Activated CD4-positive, alpha-beta memory T cell treated with anti-CD3 and anti-CD28 coated beads, Interleukin-2, amount 10 ng/mL, durations not matched to agents 7 days and 5 days (primary cell): ENCODE measurements around the gene SLC44A2. TPM values are rescaled to one million over a fixed set of nuclear protein-coding genes. Genes with fewer than 3 reads are reported as not detected.

Experiments used
- CTCF ChIA-PET: fragments of 350-600 bp; sonication (Branson Sonifier 250); formaldehyde crosslinking; loops from one replicate; lab custom pipeline; 2021; ENCODE audit warnings: antibody characterized with exemption, inconsistent platforms; lab: Charles Lee
- POLR2A ChIA-PET: fragments of 350-600 bp; sonication (Branson Sonifier 250); formaldehyde crosslinking; loops from one replicate; lab custom pipeline; 2021; ENCODE audit warnings: antibody characterized with exemption; lab: Charles Lee
- DNase-seq: peaks from one replicate; pipeline ENCODE4 v3.0.0-alpha.2; 2020
- H3K27ac Mint-ChIP-seq: one replicate; pipeline ENCODE4 v1.8.0; 2021; ENCODE audit warnings: mild to moderate bottlenecking, mixed read lengths
- H3K27me3 Mint-ChIP-seq: one replicate; pipeline ENCODE4 v1.8.0; 2021; ENCODE audit warnings: mixed read lengths
- H3K36me3 Mint-ChIP-seq: one replicate; pipeline ENCODE4 v1.8.0; 2021; ENCODE audit warnings: low read depth, mixed read lengths
- H3K4me1 Mint-ChIP-seq: one replicate; pipeline ENCODE4 v1.8.0; 2021; ENCODE audit warnings: mixed read lengths
- H3K4me3 Mint-ChIP-seq: one replicate; pipeline ENCODE4 v1.8.0; 2021; ENCODE audit warnings: mild to moderate bottlenecking, mixed read lengths
- H3K9me3 Mint-ChIP-seq: one replicate; pipeline ENCODE4 v1.8.0; 2021; ENCODE audit warnings: mixed read lengths
- total RNA-seq, 2 experiments: library from RNA; stranded (reverse); gene quantifications; one replicate each; pipeline ENCODE4 v1.2.3, GENCODE V29; 2021

The SLC44A2 gene
- 100 to 1,000 TPM; 147 to 152 TPM for total RNA-seq

DNA sequence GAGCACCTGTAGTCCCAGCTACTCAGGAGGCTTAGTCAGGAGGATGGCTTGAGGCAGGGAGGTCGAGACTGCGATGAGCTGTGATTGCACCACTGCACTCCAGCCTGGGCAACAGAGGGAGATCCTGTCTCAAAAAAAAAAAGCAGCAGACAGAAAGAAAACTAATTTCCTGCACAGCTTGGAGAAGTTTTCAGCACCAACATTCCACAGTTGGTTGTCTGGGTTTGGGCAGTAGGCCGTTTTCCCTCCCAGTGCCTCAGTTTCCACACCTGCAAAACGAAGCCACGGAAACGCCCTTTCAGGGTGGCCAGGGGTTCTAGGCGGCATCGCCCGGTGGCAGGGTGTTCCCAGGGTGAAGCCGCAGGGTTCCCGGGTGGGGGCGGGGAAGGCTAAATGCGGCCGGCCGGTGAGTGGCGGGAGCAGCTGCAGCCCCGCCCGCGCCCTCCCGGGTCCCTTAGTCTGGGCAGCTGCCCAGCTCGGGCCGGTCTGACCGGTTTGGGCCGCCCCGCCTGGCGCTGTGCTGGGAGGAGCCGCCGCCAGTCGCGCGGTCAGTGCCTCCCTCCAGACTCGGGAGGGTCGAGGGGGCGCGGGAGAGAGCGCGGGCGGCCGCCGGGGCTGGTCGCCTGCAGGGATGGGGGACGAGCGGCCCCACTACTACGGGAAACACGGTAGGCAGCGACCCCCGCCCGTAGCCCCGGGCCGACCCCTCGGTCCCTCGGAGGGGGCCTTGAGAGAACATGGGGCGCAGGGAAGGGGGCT lies at the start of gene SLC44A2:
TSS of gene SLC44A2 (plus strand) at position 551 of the 759 bp plus-strand sequence. CDS start at position 632, 81 bp downstream.
- H3K27me3 Mint-ChIP-seq = no peaks in the 10 kb centered on the region
- peaks cover 44% of the 10 kb centered on the region for H3K4me1 Mint-ChIP-seq
- ChIA-PET CTCF (interaction anchor here (1.8 kb wide), 1 partner anchor 44 kb away, joined by 9 read pairs; no protein-coding TSS in a partner anchor), POLR2A (interaction anchor here (0.8 to 4.7 kb wide), 2 partner anchors 13 to 22 kb away, joined by 5 to 34 read pairs; no protein-coding TSS in a partner anchor)
- peak within 1 kb of the TSS; percentile 84 for H3K27ac Mint-ChIP-seq
- H3K4me3 Mint-ChIP-seq = no peak within 1 kb of the TSS
- no peak for DNase-seq
- H3K9me3 Mint-ChIP-seq = no peaks in the 10 kb centered on the region
- H3K36me3 Mint-ChIP-seq = peaks cover 34% of the 10 kb centered on the region

DNA sequence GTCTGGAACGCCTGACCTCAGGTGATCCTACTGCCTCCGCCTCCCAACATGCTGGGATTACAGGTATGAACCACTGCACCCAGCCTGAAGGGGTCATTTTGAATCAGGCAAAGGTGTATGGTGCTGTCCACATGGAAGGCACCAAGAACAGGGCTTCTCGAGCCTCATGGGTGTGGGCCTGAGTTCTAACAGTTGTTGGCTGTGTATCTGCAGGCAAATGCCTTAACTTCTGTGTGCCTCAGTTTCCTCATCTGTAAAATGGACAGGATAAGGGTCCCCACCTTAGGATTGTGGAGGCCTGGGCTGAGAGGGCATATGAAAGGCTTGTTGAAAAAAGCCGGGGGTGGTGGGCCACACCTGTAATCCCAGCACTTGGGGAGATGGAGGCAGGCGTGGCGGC lies 47.4 kb upstream of the SLC44A2 start:
- Mint-ChIP-seq H3K4me3 (no peak overlapping the region), H3K27ac (no peak overlapping the region), H3K36me3 (no peaks in the 10 kb centered on the region), H3K9me3 (no peaks in the 10 kb centered on the region), H3K27me3 (peaks cover 1% of the 10 kb centered on the region), H3K4me1 (peaks cover 19% of the 10 kb centered on the region)
- DNase-seq = no peak
- ChIA-PET POLR2A (no interaction called here), CTCF (interaction anchor here (5.1 to 5.6 kb wide), 2 partner anchors 68 to 121 kb away, joined by 137 to 230 read pairs; partner anchors contain the start of gene QTRT1)

DNA sequence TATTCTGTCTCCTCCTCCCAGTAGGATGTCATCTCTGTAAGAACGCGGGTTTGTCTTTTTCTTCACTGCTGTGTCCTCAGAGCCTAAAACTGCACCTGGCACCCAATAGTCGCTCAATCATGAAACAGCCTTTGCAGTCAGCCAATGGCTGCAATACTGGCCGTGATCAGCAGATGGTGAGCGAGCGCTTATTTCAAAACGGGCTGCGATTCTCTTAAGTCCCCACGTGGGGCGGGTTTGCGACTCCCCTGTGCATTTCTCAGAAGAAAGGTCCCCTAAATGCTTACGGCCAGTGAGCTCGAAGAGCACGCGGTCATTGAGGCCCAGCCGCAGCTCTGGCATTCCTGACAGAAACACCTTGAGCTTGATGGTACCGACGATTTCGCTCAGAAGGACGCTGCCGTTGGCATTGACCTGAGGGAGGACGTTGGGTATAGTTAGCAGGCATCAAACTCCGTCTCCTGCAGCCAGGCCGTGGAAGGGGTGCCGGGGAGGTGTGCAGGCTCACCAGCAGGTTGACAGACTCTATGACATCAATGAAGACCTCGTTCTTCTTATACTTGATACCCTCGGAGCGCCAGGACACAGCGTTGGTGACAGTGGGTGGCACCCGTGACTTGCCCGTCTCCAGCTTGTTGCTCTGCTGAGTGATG lies 44.2 kb upstream of the SLC44A2 start:
- H3K4me1 Mint-ChIP-seq = peaks cover 21% of the 10 kb centered on the region
- ChIA-PET POLR2A (interaction anchor here (0.6 to 2.1 kb wide), 10 partner anchors 22 to 119 kb away, joined by 3 to 20 read pairs (median 4); no protein-coding TSS in a partner anchor), CTCF (interaction anchor here (0.7 to 5.6 kb wide), 40 partner anchors 8 to 265 kb away, joined by 3 to 230 read pairs (median 6); partner anchors contain the start of genes CDC37, CDKN2D, DNM2 and KRI1)
- H3K4me3 Mint-ChIP-seq = no peak overlapping the region
- H3K9me3 Mint-ChIP-seq = no peaks in the 10 kb centered on the region
- H3K27ac Mint-ChIP-seq = no peak overlapping the region
- peak; percentile 93 for DNase-seq
- H3K27me3 Mint-ChIP-seq = peaks cover 1% of the 10 kb centered on the region
- no peaks in the 10 kb centered on the region for H3K36me3 Mint-ChIP-seq

DNA sequence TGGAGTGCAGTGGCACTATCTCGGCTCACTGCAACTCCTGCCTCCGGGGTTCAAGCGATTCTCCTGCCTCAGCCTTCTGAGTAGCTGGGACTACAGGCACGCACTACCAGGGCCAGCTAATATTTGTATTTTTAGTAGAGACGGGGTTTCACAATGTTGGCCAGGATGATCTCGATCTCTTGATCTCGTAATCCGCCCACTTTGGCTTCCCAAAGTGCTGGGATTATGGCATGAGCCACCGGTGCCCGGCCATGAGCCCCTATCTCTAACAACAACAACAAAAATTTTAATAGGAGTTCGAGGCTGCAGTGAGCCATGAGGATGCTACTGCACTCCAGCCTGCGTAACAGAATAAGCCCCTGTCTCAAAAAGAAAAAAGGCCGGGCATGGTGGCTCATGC lies 43.3 kb upstream of the SLC44A2 start:
- ChIA-PET POLR2A (interaction anchor here (0.9 to 2.1 kb wide), 5 partner anchors 21 to 118 kb away, joined by 3 to 20 read pairs (median 5); no protein-coding TSS in a partner anchor), CTCF (interaction anchor here (0.9 to 5.6 kb wide), 23 partner anchors 15 to 135 kb away, joined by 3 to 230 read pairs (median 7); partner anchors contain the start of genes DNM2, KRI1, QTRT1 and S1PR5)
- H3K36me3 Mint-ChIP-seq = no peaks in the 10 kb centered on the region
- no peaks in the 10 kb centered on the region for H3K9me3 Mint-ChIP-seq
- DNase-seq = no peak
- H3K27ac Mint-ChIP-seq = no peak overlapping the region
- H3K4me3 Mint-ChIP-seq = no peak overlapping the region
- H3K27me3 Mint-ChIP-seq = peaks cover 9% of the 10 kb centered on the region
- H3K4me1 Mint-ChIP-seq = peaks cover 21% of the 10 kb centered on the region

DNA sequence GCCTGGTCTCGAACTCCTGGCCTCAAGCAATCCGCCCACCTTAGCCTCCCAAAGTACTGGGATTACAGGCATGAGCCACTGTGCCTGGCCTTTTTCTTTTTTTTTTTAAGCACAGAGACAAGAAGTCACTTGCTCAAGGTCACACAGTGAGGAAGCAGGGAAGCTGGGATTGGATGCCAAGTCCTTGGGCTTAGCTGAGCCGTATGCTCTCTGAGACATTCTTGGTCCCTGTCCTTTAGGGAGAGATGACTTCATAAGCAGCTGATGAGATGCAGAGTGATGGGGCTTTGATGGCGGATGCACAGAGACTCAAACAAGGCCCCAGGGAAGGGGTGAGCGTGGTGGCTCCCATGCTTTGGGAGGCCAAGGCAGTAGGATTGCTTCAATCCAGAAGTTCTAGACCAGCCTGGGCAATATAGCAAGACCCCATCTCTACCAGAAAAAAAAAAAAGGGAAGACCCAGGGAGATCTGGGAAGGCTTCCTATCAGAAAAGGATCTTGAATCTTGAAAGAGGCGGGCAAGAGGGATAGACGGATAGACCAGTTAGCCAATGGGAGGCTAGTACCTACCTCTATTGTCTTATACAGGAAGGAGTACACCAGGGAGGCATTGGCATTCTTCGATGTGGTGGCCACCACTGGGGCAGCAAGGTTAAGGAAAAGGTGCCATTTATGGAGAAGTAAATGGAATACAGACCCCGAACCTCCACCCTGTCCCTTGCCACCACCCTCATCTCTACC lies 42.1 kb upstream of the SLC44A2 start:
- H3K36me3 Mint-ChIP-seq = peaks cover 6% of the 10 kb centered on the region
- H3K4me1 Mint-ChIP-seq = peaks cover 27% of the 10 kb centered on the region
- CTCF ChIA-PET = interaction anchor here (0.7 to 5.6 kb wide), 5 partner anchors 21 to 116 kb away, joined by 4 to 230 read pairs (median 15); partner anchors contain the start of gene QTRT1
- DNase-seq = no peak
- POLR2A ChIA-PET = interaction anchor here (0.9 to 1.5 kb wide), 3 partner anchors 20 to 117 kb away, joined by 3 to 5 read pairs (median 4); no protein-coding TSS in a partner anchor
- H3K27me3 Mint-ChIP-seq = peaks cover 18% of the 10 kb centered on the region
- H3K4me3 Mint-ChIP-seq = no peak overlapping the region
- H3K9me3 Mint-ChIP-seq = no peaks in the 10 kb centered on the region
- no peak overlapping the region for H3K27ac Mint-ChIP-seq

DNA sequence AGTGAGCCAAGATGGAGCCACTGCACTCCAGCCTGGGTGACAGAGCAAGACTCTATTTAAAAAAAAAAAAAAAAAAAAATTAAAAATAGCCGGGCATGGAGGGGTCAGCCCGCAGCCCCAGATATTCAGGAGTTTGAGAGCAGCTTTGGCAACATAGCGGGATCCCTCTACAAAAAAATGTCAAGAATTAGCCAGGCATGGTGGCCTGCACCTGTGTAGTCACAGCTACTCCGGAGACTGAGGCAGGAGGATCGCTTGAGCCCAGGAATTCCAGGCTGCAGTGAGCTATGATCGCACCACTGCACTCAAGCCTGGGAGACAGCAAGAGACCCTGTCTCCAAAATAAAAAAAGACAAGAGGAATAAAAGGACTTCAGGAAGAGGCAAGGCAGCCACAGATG lies 39.0 kb upstream of the SLC44A2 start:
- Mint-ChIP-seq H3K27me3 (peaks cover 21% of the 10 kb centered on the region), H3K36me3 (peaks cover 6% of the 10 kb centered on the region)
- CTCF ChIA-PET = interaction anchor here (2.7 kb wide), 1 partner anchor 58 kb away, joined by 15 read pairs; no protein-coding TSS in a partner anchor

DNA sequence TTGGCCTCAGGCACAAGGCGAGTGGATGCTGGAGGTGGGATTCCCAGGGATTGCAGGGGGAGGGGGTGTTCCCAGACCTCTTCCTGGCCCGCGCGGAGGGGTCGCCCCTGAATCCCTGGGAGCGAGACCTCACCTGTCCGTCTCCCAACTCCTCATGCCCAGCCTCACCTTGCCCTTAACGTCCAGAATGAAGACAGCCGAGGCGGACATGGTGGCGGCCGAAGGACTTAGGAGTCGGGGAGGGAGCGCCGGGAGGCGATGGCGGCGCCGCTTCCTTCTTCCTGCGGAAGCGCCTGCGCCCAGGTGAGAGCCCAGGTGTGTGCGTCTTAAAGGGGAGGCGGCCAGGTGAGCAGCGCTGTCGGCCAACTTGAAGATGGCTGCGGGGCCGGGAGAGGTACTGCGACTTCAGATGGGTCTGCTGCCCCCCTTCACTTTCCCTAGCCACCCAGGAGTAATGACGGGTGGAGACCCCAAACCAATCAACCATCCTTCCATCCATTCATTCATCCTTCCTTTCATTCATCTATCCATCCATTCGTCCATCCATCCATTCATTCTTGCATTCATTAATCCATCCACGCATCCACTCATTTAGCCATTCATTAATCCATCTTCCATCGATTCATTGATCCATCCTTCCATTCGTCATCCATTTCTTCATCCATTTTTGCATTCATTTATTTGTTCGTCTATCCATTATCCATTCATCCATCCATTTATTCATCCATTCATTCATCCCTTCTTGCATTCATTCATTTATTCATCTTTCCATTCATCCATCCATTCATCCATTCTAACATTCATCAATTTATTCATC lies 38.1 kb upstream of the SLC44A2 start, which contains the start of gene AP1M2:
TSS of gene AP1M2 (minus strand) at position 291 of the 817 bp plus-strand sequence. CDS start at position 210, 81 bp downstream.
- Mint-ChIP-seq H3K4me1 (peaks cover 22% of the 10 kb centered on the region), H3K9me3 (no peaks in the 10 kb centered on the region), H3K27ac (no peak within 1 kb of the TSS), H3K36me3 (peaks cover 6% of the 10 kb centered on the region), H3K4me3 (no peak within 1 kb of the TSS), H3K27me3 (peaks cover 21% of the 10 kb centered on the region)
- ChIA-PET POLR2A (no interaction called here), CTCF (no interaction called here)
- no peak for DNase-seq

More for the DNA sequence above, 39.0 kb upstream of the SLC44A2 start:
- no peak overlapping the region for H3K27ac Mint-ChIP-seq
- peaks cover 22% of the 10 kb centered on the region for H3K4me1 Mint-ChIP-seq
- no peak for DNase-seq
- no peak overlapping the region for H3K4me3 Mint-ChIP-seq
- POLR2A ChIA-PET = no interaction called here
- no peaks in the 10 kb centered on the region for H3K9me3 Mint-ChIP-seq

DNA sequence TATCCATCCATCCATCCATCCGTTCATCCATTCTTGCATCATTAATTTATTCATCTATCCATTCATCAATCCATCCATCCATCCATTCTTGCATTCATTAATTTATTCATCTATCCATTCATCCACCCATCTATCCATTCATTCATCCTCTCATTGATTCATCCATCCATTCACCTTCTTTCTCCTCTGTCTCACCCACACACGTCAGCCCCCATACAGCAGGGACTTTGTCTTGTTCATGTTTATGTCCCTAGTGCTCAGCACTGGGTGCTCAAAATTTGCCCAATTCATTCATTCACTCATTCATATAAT lies 37.6 kb upstream of the SLC44A2 start:
- H3K9me3 Mint-ChIP-seq = no peaks in the 10 kb centered on the region
- ChIA-PET POLR2A (interaction anchor here (2.9 kb wide), 1 partner anchor 15 kb away, joined by 15 read pairs; no protein-coding TSS in a partner anchor), CTCF (no interaction called here)
- H3K27ac Mint-ChIP-seq = no peak overlapping the region
- peaks cover 22% of the 10 kb centered on the region for H3K4me1 Mint-ChIP-seq
- H3K36me3 Mint-ChIP-seq = peaks cover 6% of the 10 kb centered on the region
- H3K4me3 Mint-ChIP-seq = no peak overlapping the region
- no peak for DNase-seq
- H3K27me3 Mint-ChIP-seq = peaks cover 21% of the 10 kb centered on the region

DNA sequence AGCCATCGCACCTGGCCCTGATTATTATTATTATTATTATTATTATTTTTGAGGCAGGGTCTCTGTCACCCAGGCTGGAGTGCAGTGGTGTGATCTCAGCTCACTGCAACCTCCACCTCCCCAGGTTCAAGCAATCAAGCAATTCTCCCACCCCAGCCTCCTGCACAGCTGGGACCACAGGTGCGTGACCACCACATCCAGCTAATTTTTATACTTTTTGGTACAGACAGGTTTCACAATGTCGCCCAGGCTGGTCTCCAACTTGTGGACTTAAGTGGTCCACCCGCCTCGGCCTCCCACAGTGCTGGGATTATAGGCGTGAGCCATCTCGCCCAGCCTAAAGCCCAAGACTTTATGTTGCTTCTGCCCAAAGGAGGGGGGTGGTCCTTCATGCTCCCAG lies 32.2 kb upstream of the SLC44A2 start:
- Mint-ChIP-seq H3K4me1 (peaks cover 27% of the 10 kb centered on the region), H3K9me3 (no peaks in the 10 kb centered on the region), H3K27ac (no peak overlapping the region), H3K27me3 (peaks cover 5% of the 10 kb centered on the region), H3K4me3 (no peak overlapping the region), H3K36me3 (no peaks in the 10 kb centered on the region)
- POLR2A ChIA-PET = interaction anchor here (1.4 kb wide), 1 partner anchor 10 kb away, joined by 6 read pairs; no protein-coding TSS in a partner anchor
- CTCF ChIA-PET = interaction anchor here (0.9 to 2.2 kb wide), 2 partner anchors 12 to 51 kb away, joined by 4 to 8 read pairs; no protein-coding TSS in a partner anchor
- DNase-seq = no peak

DNA sequence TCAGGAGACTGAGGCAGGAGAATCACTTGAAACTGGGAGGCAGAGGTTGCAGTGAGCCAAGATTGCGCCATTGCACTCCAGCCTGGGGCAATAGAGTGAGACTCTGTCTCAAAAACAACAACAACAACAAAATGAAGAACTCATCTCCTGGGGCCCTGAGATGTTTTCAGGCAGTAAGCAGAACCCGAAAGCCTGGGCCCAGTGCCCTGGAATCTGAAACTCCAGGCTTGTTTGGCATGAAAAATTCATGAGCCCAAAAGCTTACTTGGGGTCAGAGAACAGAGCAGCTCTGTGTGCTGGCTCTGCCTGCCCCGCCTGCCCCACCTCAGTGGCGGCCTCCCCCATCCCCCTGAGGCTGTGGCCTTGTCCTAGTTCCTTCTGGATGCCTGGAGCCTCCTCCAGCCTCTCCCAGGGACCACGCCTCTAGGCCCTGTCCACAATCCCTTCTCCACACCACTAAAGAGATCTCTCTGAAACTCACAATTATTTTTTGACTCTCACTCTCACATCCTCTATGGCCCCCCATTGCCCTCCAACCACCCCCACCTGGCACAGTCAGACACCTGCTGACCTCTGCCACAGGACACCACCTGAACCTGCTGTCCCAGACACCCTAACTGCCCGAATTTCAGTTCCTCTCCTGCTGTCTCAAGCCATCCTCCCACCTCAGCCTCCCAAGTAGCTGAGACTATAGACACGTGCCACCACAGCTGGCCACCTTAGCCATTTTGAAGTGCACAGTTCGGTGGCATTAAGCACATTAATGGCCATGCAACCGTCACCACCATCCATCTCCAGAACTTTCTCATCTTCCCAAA lies 31.3 kb upstream of the SLC44A2 start:
- Mint-ChIP-seq H3K27ac (no peak overlapping the region), H3K4me1 (peaks cover 27% of the 10 kb centered on the region), H3K27me3 (peaks cover 5% of the 10 kb centered on the region), H3K36me3 (no peaks in the 10 kb centered on the region), H3K4me3 (no peak overlapping the region), H3K9me3 (no peaks in the 10 kb centered on the region)
- ChIA-PET POLR2A (interaction anchor here (3.2 kb wide), 1 partner anchor 10 kb away, joined by 30 read pairs; no protein-coding TSS in a partner anchor), CTCF (interaction anchor here (0.9 to 1.4 kb wide), 3 partner anchors 13 to 51 kb away, joined by 3 to 9 read pairs (median 4); no protein-coding TSS in a partner anchor)
- no peak for DNase-seq

DNA sequence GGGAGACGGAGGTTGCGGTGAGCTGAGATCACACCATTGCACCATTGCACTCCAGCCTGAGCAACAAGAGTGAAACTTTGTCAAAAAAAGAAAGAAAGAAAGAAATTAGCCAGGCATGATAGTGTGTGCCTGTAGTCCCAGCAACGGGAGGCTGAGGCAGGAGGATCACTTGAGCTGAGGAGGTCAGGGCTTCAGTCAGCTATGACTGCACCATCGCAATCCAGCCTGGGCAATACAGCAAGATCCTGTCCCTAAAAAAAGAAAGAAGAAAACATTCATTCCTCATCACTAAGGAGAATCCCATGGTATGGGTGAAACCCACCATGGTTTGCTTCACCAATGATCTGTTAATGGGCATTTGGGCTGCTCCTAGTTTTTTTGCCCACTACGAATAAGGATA lies 25.2 kb upstream of the SLC44A2 start:
- POLR2A ChIA-PET = interaction anchor here (1.1 to 1.2 kb wide), 2 partner anchors 12 to 22 kb away, joined by 3 read pairs; no protein-coding TSS in a partner anchor
- DNase-seq = no peak
- peaks cover 3% of the 10 kb centered on the region for H3K27me3 Mint-ChIP-seq
- H3K36me3 Mint-ChIP-seq = peaks cover 18% of the 10 kb centered on the region
- H3K9me3 Mint-ChIP-seq = no peaks in the 10 kb centered on the region
- CTCF ChIA-PET = interaction anchor here (1.1 to 2.4 kb wide), 2 partner anchors 20 to 45 kb away, joined by 3 to 14 read pairs; no protein-coding TSS in a partner anchor
- no peak overlapping the region for H3K27ac Mint-ChIP-seq
- peaks cover 42% of the 10 kb centered on the region for H3K4me1 Mint-ChIP-seq
- H3K4me3 Mint-ChIP-seq = no peak overlapping the region
